ENCODE measurements around the gene SERINC3. TPM values are rescaled to one million over a fixed set of nuclear protein-coding genes. Genes with fewer than 3 reads are reported as not detected.
A peak's percentile ranks its signal among the peaks of the same experiment; 100 is the strongest.

Gene SERINC3
- total RNA-seq, 3 donors from 2014 or later, result 91.1 to 254 (median 100) TPM

- Histone ChIP-seq H3K9me3 (no peaks in the 10 kb centered on the region), H3K4me3 (no peak overlapping the region), H3K27ac (no peak overlapping the region), H3K4me1 (no peaks in the 10 kb centered on the region), H3K27me3 (no peaks in the 10 kb centered on the region), H3K36me3 (no peaks in the 10 kb centered on the region)
- no peak for TF ChIP-seq POLR2AphosphoS5 (IDR thresholded peaks at IDR 0.05)
- no peak for TF ChIP-seq POLR2A (IDR thresholded peaks at IDR 0.05)
- no peak for TF ChIP-seq CTCF (IDR thresholded peaks at IDR 0.05)
- intact Hi-C loops (cut with DNase I; ENCODE audit: low total_unique reads), result no loop called here
- no peak for DNase-seq (ENCODE audit: low spot score in 2 of 2)
Observed at GRCh38 chr20:44489931-44490330, 31.9 kb downstream of the SERINC3 start.

DNA sequence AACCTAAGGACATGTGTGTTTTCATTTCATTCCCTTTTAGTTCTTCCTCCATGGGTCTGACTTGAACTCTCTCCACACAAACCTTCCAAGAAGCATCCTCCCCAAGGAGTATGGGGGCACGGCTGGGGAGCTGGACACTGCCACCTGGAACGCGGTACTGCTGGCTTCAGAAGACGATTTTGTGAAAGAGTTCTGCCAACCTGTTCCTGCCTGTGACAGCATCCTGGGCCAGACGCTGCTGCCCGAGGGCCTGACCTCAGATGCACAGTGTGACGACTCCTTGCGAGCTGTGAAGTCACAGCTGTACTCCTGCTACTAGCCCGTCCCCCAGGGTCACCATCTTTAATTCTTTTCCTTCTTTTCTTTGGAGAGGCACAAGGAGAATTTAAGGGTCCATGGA lies 32.6 kb downstream of the SERINC3 start:
- DNase-seq (ENCODE audit: low spot score in 2 of 2), result no peak
- Histone ChIP-seq H3K4me3 (no peak overlapping the region), H3K36me3 (no peaks in the 10 kb centered on the region), H3K27ac (peak overlapping the region in 1 of 2 donors; percentile 16), H3K4me1 (no peaks in the 10 kb centered on the region), H3K9me3 (no peaks in the 10 kb centered on the region), H3K27me3 (no peaks in the 10 kb centered on the region)
- TF ChIP-seq POLR2AphosphoS5 (IDR thresholded peaks at IDR 0.05), result no peak
- no peak for TF ChIP-seq POLR2A (IDR thresholded peaks at IDR 0.05)
- no peak for TF ChIP-seq CTCF (IDR thresholded peaks at IDR 0.05)
- intact Hi-C loops (cut with DNase I; ENCODE audit: low total_unique reads), result no loop called here

- peak overlapping the region in 1 of 2 donors; percentile 16 for H3K27ac ChIP-seq
- no peak overlapping the region for H3K4me3 ChIP-seq
- no peak for DNase-seq (ENCODE audit: low spot score in 2 of 2)
- TF ChIP-seq CTCF (IDR thresholded peaks at IDR 0.05) (no peak), POLR2A (IDR thresholded peaks at IDR 0.05) (no peak), POLR2AphosphoS5 (IDR thresholded peaks at IDR 0.05) (no peak)
- H3K9me3 ChIP-seq, result no peaks in the 10 kb centered on the region
- intact Hi-C loops (cut with DNase I; ENCODE audit: low total_unique reads), result no loop called here
- H3K27me3 ChIP-seq, result no peaks in the 10 kb centered on the region
- H3K36me3 ChIP-seq, result no peaks in the 10 kb centered on the region
- no peaks in the 10 kb centered on the region for H3K4me1 ChIP-seq
Observed at GRCh38 chr20:44488551-44488950, 33.3 kb downstream of the SERINC3 start.

- H3K27me3 ChIP-seq, result no peaks in the 10 kb centered on the region
- H3K4me3 ChIP-seq, result no peak overlapping the region
- H3K9me3 ChIP-seq, result no peaks in the 10 kb centered on the region
- no peaks in the 10 kb centered on the region for H3K4me1 ChIP-seq
- no peak for DNase-seq (ENCODE audit: low spot score in 2 of 2)
- no peaks in the 10 kb centered on the region for H3K36me3 ChIP-seq
- H3K27ac ChIP-seq, result peak overlapping the region in 1 of 2 donors; percentile 54
- TF ChIP-seq POLR2A (IDR thresholded peaks at IDR 0.05) (no peak), CTCF (IDR thresholded peaks at IDR 0.05) (no peak), POLR2AphosphoS5 (IDR thresholded peaks at IDR 0.05) (no peak)
- intact Hi-C loops (cut with DNase I; ENCODE audit: low total_unique reads), result no loop called here
Observed at GRCh38 chr20:44485830-44486198, 36.1 kb downstream of the SERINC3 start.

DNA sequence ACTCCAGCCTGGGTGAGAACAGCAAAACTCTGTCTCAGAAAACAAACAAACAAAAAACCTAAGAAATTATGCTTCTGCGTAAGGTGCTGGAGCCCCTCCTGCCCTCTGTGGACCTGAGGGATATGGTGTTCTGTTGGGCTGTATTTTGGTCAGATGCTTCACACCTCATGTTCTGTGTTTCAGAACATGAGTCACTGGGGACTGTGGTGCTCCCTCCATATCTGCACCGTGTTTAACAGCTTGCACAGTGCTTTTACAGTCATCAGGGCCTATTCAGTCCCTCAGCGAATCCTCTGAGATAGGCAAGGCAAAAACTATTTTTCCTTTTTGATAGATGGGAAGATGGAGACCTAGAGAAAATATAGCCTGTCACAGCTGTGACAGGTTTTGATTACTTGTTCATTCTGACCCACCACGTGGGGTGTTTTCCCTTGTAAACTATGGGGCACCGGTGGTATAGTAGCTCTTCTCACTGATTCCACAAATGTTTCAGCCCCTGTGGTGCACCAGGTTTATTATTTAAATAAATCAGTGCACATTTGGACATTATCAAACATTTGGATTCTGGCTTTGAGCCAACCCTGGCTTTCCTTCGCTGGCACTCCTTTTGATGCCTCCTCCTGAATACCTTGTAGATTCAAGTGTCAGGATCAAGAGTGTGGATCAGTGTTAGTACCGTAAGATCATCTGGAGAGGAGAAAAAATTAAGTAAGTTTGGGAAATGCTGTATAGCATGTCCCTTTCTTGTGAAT lies 36.6 kb downstream of the SERINC3 start:
- Histone ChIP-seq H3K27me3 (no peaks in the 10 kb centered on the region), H3K4me1 (no peaks in the 10 kb centered on the region), H3K4me3 (no peak overlapping the region), H3K36me3 (peaks cover under 1% of the 10 kb centered on the region), H3K9me3 (no peaks in the 10 kb centered on the region), H3K27ac (peak overlapping the region in 1 of 2 donors; percentile 54)
- intact Hi-C loops (cut with DNase I; ENCODE audit: low total_unique reads), result no loop called here
- TF ChIP-seq POLR2AphosphoS5 (IDR thresholded peaks at IDR 0.05) (no peak), POLR2A (IDR thresholded peaks at IDR 0.05) (no peak), CTCF (IDR thresholded peaks at IDR 0.05) (no peak)
- DNase-seq (ENCODE audit: low spot score in 2 of 2), result no peak

All from breast epithelium (tissue), 4 donors.